HepG2 (cell line): ENCODE data around the gene SCGB2B2. TPM values are rescaled to one million over a fixed set of nuclear protein-coding genes. Genes with fewer than 3 reads are reported as not detected.

ENCODE experiments used
- ARID4A ChIP-seq: sonication (generic); formaldehyde crosslinking; IDR thresholded peaks from 2 replicates; pipeline ENCODE4 v1.5.0; 2020; ENCODE audit warnings: mild to moderate bottlenecking, missing genetic modification reagents, borderline replicate concordance
- HNRNPH1 ChIP-seq: fragments of 200-400 bp; formaldehyde crosslinking; optimal IDR thresholded peaks from 2 replicates; pipeline ENCODE3; 2017; ENCODE audit warnings: mild to moderate bottlenecking, low read depth, low read length
- KLF13 ChIP-seq: sonication (generic); formaldehyde crosslinking; IDR thresholded peaks from 2 replicates; pipeline ENCODE4 v1.4.0; 2020; ENCODE audit warnings: mild to moderate bottlenecking, missing genetic modification reagents
- NRL ChIP-seq: sonication (generic); formaldehyde crosslinking; IDR thresholded peaks from 2 replicates; pipeline ENCODE4 v1.5.0; 2020; ENCODE audit warnings: missing genetic modification reagents, mild to moderate bottlenecking, moderate library complexity, borderline replicate concordance
- RFXAP ChIP-seq: sonication (generic); formaldehyde crosslinking; IDR thresholded peaks from 2 replicates; pipeline ENCODE4 v1.4.0; 2020; ENCODE audit warnings: missing genetic modification reagents, borderline replicate concordance
- RXRB ChIP-seq: IDR thresholded peaks from 2 replicates; pipeline ENCODE4 v1.6.1; 2016; ENCODE audit warnings: borderline replicate concordance, missing genetic modification reagents, missing compliant biosample characterization
- TEF ChIP-seq: sonication (generic); formaldehyde crosslinking; IDR thresholded peaks from 2 replicates; pipeline ENCODE4 v1.5.0; 2020; ENCODE audit warnings: missing genetic modification reagents
- ZKSCAN5 ChIP-seq: sonication (generic); formaldehyde crosslinking; IDR thresholded peaks from 2 replicates; pipeline ENCODE4 v1.5.1; 2020; ENCODE audit warnings: mild to moderate bottlenecking, missing genetic modification reagents
- polyA plus RNA-seq, 8 experiments: library from polyadenylated mRNA; depleted of rRNA in 3 of 8; stranded (reverse) in 7 of 8; unstranded in 1 of 8; fragments of >200 nt; fragmentation: Illumina TruSeq in 4 of 8; extraction: Trizol in 4 of 8; gene quantifications; 2 replicates each; pipeline versions ENCODE4 v1.2.1 to v1.2.3, GENCODE V29; 2011 to 2016; ENCODE audit warnings: low read depth in 4 of 8, missing spikeins in 1 of 8, mixed read lengths in 1 of 8; ENCODE audit not compliant: insufficient read depth in 1 of 8
- total RNA-seq, 5 experiments: library from RNA; depleted of rRNA; stranded (reverse); fragments of >200 nt; fragmentation: Illumina TruSeq; extraction: Trizol; gene quantifications; 2 replicates each; pipeline ENCODE4 v1.2.3, GENCODE V29; 2016; ENCODE audit warnings: low read depth in 1 of 5
- TF ChIP-seq, protein P1 (sequence below): IDR thresholded peaks from 2 replicates; pipeline ENCODE4 v1.6.1; 2012; ENCODE audit warnings: low read length, improper control_type of control experiment

SCGB2B2 gene
- total and polyA plus RNA-seq, 2 of the 13 experiments (the other 11 are each of a cell fraction or from before 2014, with no cell fraction given), result 0.03 TPM; not detected in 1

- no peak for TF ChIP-seq NRL (CRISPR knock-in tag)
- TF ChIP-seq RFXAP (CRISPR knock-in tag), result no peak
- TF ChIP-seq KLF13 (CRISPR knock-in tag), result no peak
- TF ChIP-seq, protein P1, sequence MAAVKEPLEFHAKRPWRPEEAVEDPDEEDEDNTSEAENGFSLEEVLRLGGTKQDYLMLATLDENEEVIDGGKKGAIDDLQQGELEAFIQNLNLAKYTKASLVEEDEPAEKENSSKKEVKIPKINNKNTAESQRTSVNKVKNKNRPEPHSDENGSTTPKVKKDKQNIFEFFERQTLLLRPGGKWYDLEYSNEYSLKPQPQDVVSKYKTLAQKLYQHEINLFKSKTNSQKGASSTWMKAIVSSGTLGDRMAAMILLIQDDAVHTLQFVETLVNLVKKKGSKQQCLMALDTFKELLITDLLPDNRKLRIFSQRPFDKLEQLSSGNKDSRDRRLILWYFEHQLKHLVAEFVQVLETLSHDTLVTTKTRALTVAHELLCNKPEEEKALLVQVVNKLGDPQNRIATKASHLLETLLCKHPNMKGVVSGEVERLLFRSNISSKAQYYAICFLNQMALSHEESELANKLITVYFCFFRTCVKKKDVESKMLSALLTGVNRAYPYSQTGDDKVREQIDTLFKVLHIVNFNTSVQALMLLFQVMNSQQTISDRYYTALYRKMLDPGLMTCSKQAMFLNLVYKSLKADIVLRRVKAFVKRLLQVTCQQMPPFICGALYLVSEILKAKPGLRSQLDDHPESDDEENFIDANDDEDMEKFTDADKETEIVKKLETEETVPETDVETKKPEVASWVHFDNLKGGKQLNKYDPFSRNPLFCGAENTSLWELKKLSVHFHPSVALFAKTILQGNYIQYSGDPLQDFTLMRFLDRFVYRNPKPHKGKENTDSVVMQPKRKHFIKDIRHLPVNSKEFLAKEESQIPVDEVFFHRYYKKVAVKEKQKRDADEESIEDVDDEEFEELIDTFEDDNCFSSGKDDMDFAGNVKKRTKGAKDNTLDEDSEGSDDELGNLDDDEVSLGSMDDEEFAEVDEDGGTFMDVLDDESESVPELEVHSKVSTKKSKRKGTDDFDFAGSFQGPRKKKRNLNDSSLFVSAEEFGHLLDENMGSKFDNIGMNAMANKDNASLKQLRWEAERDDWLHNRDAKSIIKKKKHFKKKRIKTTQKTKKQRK, result no peak
- no peak for TF ChIP-seq ARID4A (CRISPR knock-in tag)
- TF ChIP-seq TEF, result no peak
- no peak for TF ChIP-seq ZKSCAN5 (CRISPR knock-in tag)
- TF ChIP-seq HNRNPH1, result no peak
- no peak for TF ChIP-seq RXRB
These were observed 1.1 kb upstream of the SCGB2B2 start (continued) for GRCh38 chr19:34678085-34678412.
